ENCODE results near the gene SERINC4.

DNA sequence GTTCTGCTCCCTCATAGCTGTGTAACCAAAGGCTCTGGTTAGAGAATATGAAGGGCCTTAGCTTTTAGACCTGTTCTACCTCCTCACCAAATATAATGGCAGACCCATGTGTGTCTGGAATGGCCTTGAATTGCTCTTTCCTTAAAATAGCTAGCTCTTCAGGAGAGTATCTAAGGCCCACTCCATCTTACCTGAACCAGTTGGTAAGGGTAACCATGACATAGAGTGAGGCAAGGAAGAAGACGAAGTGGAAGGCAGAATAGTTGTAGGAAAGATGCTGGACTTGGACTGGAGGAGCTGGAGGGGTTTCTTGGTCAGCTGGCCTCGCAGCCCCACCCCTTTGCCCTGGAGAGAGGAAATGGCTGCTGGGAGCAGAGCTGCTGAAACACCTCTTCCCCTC, 4.8 kb downstream of the SERINC4 start:
- TF ChIP-seq POLR2A (IDR thresholded peaks at IDR 0.05; ENCODE audit: low read depth, low read length): no peak
- TF ChIP-seq POLR2AphosphoS5 (IDR thresholded peaks at IDR 0.05; ENCODE audit: low read depth, low read length): peak; percentile 53; the same call in 1 of the 2 replicates
- TF ChIP-seq TAF1 (IDR thresholded peaks at IDR 0.05; ENCODE audit: low read depth, low read length): no peak
- TF ChIP-seq SPI1 (IDR thresholded peaks at IDR 0.05; ENCODE audit: low read depth, low read length): no peak
